HG03469 (cell line): ENCODE data around the gene IL17RE.

Experiments
- ATAC-seq: cut with Tn5 transposase; IDR thresholded peaks from one replicate; pipeline ENCODE4 v1.9.1; 2021; ENCODE audit warnings: mild to moderate bottlenecking, moderate library complexity, moderate number of reproducible peaks; ENCODE audit not compliant: unreplicated experiment

IL17RE gene

GRCh38 chr3:9903238-9903624 lies 583 bp downstream of the IL17RE start:
- no peak for ATAC-seq

GRCh38 chr3:9903904-9904303 lies 1.3 kb downstream of the IL17RE start:
- no peak for ATAC-seq

GRCh38 chr3:9906480-9906879 lies 3.8 kb downstream of the IL17RE start:
- ATAC-seq, result no peak

GRCh38 chr3:9908286-9908685 lies 5.6 kb downstream of the IL17RE start:
- ATAC-seq, result no peak

- no peak for ATAC-seq
Measured at GRCh38 chr3:9909221-9910013, 6.8 kb downstream of the IL17RE start.

GRCh38 chr3:9911863-9912262 lies 9.2 kb downstream of the IL17RE start:
- no peak for ATAC-seq

GRCh38 chr3:9912294-9912935 lies 9.8 kb downstream of the IL17RE start:
- ATAC-seq, result no peak

GRCh38 chr3:9913601-9914000 lies 11.0 kb downstream of the IL17RE start:
- ATAC-seq, result no peak

- no peak for ATAC-seq
Measured at GRCh38 chr3:9914011-9914410, 11.4 kb downstream of the IL17RE start.

GRCh38 chr3:9914559-9915253 lies 12.1 kb downstream of the IL17RE start:
- ATAC-seq, result no peak

- ATAC-seq, result no peak
Measured at GRCh38 chr3:9915254-9916141, 12.8 kb downstream of the IL17RE start.

- no peak for ATAC-seq
Measured at GRCh38 chr3:9916346-9916733, 13.7 kb downstream of the IL17RE start.

GRCh38 chr3:9916734-9917680 lies 14.4 kb downstream of the IL17RE start, which contains the start of gene IL17RC:
Gene IL17RC (plus strand): TSS chr3:9917098. CDS start chr3:9917316, 218 bp downstream.
- no peak for ATAC-seq

- no peak for ATAC-seq
Measured at GRCh38 chr3:9917820-9918219, 15.2 kb downstream of the IL17RE start.

- ATAC-seq, result no peak
Measured at GRCh38 chr3:9918261-9919038, 15.8 kb downstream of the IL17RE start.

- no peak for ATAC-seq
Measured at GRCh38 chr3:9928158-9928557, 25.5 kb downstream of the IL17RE start.

- no peak for ATAC-seq
Measured at GRCh38 chr3:9930804-9931418, 28.3 kb downstream of the IL17RE start.

- ATAC-seq, result no peak
Measured at GRCh38 chr3:9932535-9932842, 29.8 kb downstream of the IL17RE start.
